ENCODE results near the gene MEF2D.
A peak's percentile ranks its signal among the peaks of the same experiment; 100 is the strongest.

Gene MEF2D

GRCh38 chr1:156492591-156493080, 7.9 kb downstream of the MEF2D start:
- FAIRE-seq (no peak), DNase-seq (ENCODE audit: insufficient read length, low spot score) (no peak)
- no peak for TF ChIP-seq CTCF (IDR thresholded peaks at IDR 0.05; ENCODE audit: insufficient read depth, missing control alignments)

GRCh38 chr1:156492013-156492590, 8.5 kb downstream of the MEF2D start:
- DNase-seq (ENCODE audit: insufficient read length, low spot score) (no peak), FAIRE-seq (no peak)
- TF ChIP-seq CTCF (IDR thresholded peaks at IDR 0.05; ENCODE audit: insufficient read depth, missing control alignments), result no peak

GRCh38 chr1:156491151-156491949, 9.2 kb downstream of the MEF2D start:
- DNase-seq (ENCODE audit: insufficient read length, low spot score) (no peak), FAIRE-seq (no peak)
- no peak for TF ChIP-seq CTCF (IDR thresholded peaks at IDR 0.05; ENCODE audit: insufficient read depth, missing control alignments)

- TF ChIP-seq CTCF (IDR thresholded peaks at IDR 0.05; ENCODE audit: insufficient read depth, missing control alignments), result no peak
- FAIRE-seq (no peak), DNase-seq (ENCODE audit: insufficient read length, low spot score) (peak; percentile 63)
Measured at GRCh38 chr1:156490401-156491032, 10.1 kb downstream of the MEF2D start.

GRCh38 chr1:156489935-156490293, 10.7 kb downstream of the MEF2D start:
- TF ChIP-seq CTCF (IDR thresholded peaks at IDR 0.05; ENCODE audit: insufficient read depth, missing control alignments), result no peak
- DNase-seq (ENCODE audit: insufficient read length, low spot score), result no peak
- no peak for FAIRE-seq

- peak; percentile 98 for DNase-seq (ENCODE audit: insufficient read length, low spot score)
- TF ChIP-seq CTCF (IDR thresholded peaks at IDR 0.05; ENCODE audit: insufficient read depth, missing control alignments), result peak; percentile 40
- FAIRE-seq, result no peak
Measured at GRCh38 chr1:156489166-156489934, 11.2 kb downstream of the MEF2D start.
